Fibroblast of villous mesenchyme (primary cell): ENCODE data around the gene ZBTB5. TPM values are rescaled to one million over a fixed set of nuclear protein-coding genes. Genes with fewer than 3 reads are reported as not detected.

ENCODE experiments used
- DNase-seq: peaks from one replicate; pipeline ENCODE4 v3.0.0-alpha.2; 2010; ENCODE audit warnings: low read depth
- H3K4me3 ChIP-seq: 2 replicates; pipeline ENCODE4 v1.5.1; 2011; ENCODE audit warnings: low read depth, mild to moderate bottlenecking, low read length
- total RNA-seq: library from RNA; depleted of rRNA; stranded (reverse); fragments of >200 nt; gene quantifications from 2 replicates; pipeline ENCODE4 v1.2.3, GENCODE V29; 2012
- TF ChIP-seq, protein P1 (sequence below): IDR thresholded peaks from 2 replicates; pipeline ENCODE4 v1.5.1; 2012; ENCODE audit warnings: low read depth, mild to moderate bottlenecking, low read length; ENCODE audit not compliant: insufficient read depth

Gene ZBTB5
- total RNA-seq, 1 donor: 12.5 TPM

DNA sequence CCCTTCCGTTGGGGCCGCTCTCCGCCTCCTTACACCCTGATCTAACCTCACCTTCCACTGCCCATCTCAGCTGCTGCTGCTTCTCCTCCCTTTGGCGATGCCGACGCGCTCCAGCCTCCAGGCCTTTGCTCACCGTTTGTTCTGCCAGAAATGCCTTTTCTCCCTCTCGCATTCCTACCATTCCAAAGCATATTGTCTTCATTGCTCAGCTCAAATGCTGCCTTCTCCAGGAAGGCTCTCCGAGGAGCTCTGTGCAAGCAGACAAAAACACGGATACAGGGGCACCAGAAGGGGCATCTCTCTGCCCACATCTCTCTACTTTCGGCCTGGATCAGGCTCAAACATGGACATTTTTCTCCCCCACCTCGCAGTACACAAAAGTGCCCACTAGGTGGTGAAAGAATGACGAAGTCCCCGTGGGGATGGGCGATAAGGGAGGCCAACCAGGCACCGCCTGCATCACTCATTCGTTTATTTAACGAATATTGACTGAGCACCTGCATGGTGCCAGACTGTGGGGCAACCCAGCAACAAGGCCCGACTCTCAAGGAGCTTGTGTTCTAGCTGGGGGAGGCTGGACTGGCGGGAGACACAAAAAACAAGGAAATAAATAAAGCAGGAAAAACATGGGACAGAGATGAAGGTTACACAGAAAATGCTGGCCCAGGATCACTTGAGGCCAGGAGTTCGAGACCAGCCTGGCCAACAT lies 50.1 kb downstream of the ZBTB5 start:
- DNase-seq: peak; percentile 67
- H3K4me3 ChIP-seq: no peak overlapping the region
- TF ChIP-seq, protein P1, sequence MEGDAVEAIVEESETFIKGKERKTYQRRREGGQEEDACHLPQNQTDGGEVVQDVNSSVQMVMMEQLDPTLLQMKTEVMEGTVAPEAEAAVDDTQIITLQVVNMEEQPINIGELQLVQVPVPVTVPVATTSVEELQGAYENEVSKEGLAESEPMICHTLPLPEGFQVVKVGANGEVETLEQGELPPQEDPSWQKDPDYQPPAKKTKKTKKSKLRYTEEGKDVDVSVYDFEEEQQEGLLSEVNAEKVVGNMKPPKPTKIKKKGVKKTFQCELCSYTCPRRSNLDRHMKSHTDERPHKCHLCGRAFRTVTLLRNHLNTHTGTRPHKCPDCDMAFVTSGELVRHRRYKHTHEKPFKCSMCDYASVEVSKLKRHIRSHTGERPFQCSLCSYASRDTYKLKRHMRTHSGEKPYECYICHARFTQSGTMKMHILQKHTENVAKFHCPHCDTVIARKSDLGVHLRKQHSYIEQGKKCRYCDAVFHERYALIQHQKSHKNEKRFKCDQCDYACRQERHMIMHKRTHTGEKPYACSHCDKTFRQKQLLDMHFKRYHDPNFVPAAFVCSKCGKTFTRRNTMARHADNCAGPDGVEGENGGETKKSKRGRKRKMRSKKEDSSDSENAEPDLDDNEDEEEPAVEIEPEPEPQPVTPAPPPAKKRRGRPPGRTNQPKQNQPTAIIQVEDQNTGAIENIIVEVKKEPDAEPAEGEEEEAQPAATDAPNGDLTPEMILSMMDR: peak; percentile 89

DNA sequence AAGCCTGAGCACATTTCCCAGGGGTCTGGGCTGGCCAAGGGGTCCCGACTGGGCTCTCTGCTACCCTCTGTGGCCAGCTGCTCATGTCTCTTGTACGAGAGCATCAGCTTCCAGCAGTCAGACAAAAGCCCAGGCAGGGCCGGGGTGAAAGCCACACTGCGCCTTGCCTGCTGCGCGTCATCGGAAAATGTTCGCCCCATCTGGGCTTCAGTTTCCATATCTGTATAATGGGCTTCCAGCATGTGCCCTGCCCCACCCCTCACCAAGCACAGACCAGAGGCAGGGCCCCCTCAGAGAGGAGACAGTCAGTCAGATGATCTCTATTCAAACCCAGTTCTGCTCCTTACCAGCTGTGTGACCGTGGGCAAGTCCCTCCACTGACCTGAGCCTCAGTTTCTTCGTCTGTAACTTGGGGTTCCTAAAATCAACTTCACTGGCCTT lies 50.7 kb downstream of the ZBTB5 start:
- H3K4me3 ChIP-seq: no peak overlapping the region
- DNase-seq: no peak
- TF ChIP-seq, protein P1: no peak

DNA sequence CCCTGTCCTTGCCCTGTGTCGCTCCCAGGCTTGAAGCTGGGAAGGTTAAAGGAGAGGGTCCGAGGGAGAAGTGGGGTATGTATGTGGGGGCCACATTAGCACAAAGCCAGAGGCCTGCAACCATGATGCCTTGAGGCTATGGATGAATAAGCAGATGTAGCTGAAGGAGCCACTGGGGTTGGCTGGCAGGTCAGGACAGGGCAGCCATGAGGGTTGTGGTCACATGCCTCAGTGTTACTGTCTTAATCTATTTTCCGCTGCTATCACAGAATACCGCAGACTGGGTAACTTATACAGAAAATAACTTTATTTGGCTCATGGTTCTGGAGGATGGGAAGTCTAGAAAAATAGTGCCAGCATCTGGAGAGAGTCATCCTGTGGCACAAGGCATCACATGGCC lies 51.9 kb downstream of the ZBTB5 start:
- TF ChIP-seq, protein P1: no peak
- no peak for DNase-seq

DNA sequence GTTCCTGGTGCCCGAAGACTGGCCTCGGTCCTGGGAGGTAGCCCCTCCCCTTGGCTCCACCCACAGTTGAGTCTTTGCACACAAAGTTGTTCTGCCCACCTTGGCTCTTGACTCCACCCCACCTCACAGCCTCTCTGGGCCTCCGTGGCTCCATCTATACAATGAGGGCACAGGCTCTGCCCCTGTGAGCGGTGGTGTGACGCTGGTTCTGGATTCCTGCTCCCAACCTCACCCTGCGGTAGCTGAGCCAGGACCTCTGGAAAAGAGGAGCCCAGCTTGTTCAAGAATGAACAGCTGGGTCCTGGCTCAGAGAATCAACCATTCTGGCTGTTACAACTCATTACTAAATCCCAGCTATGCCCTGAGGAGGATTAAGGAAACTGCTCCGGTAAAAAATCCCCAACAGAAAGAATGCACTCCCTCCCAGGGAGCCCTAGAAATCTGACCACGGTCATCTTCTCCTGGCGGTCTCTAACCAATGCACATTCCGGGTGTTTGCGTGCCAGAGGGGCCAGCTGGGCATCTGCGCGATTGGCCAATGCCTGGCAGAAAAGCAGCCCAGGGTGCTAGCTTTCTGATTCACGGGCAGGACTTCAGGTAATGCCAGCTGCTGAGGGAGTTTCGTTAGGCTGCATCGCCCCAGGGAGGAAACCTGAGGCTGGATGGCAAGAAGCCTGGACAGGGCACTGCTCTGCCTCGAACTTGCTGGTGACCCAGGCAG lies 52.7 kb downstream of the ZBTB5 start:
- TF ChIP-seq, protein P1: no peak
- peak; percentile 44 for DNase-seq
- no peak overlapping the region for H3K4me3 ChIP-seq

More for the DNA sequence above, 51.9 kb downstream of the ZBTB5 start:
- H3K4me3 ChIP-seq: no peak overlapping the region

DNA sequence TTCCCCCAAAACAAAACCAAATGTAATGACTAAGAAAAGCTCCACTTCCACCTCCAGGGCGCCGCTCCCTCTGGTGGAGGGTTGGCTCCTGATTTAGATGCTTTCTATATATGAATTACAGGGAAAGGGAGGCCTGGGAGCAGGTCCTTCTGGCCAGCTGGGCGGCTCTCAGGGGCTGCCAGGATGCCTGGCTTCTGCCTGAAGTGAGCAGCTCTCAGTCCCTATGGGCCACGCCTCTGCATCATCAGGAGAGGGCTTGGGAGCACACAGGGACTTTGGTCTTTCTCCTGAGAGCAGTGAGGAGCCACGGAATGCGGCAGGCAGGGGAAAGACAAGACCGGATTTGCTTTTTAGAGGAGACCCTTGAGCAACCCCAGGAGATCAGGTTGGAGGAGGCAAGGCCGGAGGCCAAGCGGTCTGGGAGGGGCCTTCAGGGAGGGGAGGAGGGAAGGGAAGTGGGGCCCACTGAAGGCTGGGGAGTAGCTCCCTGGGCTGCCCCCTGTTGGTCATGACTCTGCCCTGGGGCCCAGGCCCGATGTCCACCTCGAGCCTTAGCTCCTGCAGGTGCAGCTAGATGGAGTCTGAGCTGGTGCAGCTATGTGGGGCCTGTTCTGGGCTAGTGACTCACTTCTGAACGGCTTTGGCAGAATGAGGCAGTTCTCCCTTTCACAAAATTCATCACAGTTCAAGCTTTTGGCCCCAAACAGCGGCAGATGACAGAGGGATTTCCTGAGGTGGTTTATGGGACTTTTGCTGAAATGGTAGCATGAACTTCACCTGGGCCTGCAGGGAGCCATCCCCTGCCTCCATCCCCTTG lies 54.1 kb downstream of the ZBTB5 start:
- no peak overlapping the region for H3K4me3 ChIP-seq
- TF ChIP-seq, protein P1: peak; percentile 46
- DNase-seq: peak; percentile 12

DNA sequence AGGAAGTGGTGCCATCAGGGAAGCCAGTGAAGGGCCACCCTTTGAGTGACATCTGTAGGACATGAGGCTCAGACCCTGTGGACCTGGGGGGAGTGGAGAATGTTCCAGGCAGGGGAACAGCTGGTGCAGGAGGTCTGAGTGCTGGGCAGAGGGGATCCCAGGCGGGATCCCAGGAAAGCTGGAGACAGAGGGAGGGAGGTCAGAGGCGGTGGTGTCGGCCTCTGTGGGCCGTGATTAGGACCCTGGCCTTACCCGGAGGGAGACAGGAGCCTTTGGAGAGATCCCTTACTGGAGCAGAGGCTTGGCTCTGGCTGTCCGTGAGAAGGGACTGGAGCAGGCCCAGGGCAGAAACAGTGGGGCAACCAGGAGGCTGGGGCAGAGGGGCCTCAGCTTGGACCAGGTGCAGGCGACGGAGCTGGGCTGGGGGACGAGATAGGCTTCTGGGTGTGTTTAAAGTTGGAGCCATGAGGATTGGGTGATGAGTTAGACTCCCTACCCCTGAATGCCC lies 54.8 kb downstream of the ZBTB5 start:
- no peak for DNase-seq
- no peak overlapping the region for H3K4me3 ChIP-seq
- TF ChIP-seq, protein P1: no peak
